Cardiac fibroblast (primary cell): ENCODE measurements around the gene MARK3.
"Not testable (repeated sequence)": the region's sequence is repeated elsewhere in the genome, so short reads cannot be mapped to it uniquely, and the experiment has no call there.

ENCODE experiments used
- DNase-seq, 2 donors: peaks; one replicate each; pipeline versions ENCODE4 v3.0.0 to v3.0.0-alpha.2; 2010; ENCODE audit warnings: low read depth in 2 of 2
- H3K4me3 ChIP-seq, 2 donors: replicated peaks in 1 of 2; 1 replicate in 1 of 2; 2 replicates in 1 of 2; pipeline ENCODE4 v1.5.1; 2011; ENCODE audit warnings: low read depth in 2 of 2, low read length in 2 of 2, mild to moderate bottlenecking in 2 of 2, moderate library complexity in 1 of 2
- TF ChIP-seq, protein P1 (sequence below): IDR thresholded peaks from one replicate; pipeline ENCODE4 v1.5.1; 2011; ENCODE audit warnings: low read depth, mild to moderate bottlenecking, low read length, inconsistent platforms

The MARK3 gene

DNA sequence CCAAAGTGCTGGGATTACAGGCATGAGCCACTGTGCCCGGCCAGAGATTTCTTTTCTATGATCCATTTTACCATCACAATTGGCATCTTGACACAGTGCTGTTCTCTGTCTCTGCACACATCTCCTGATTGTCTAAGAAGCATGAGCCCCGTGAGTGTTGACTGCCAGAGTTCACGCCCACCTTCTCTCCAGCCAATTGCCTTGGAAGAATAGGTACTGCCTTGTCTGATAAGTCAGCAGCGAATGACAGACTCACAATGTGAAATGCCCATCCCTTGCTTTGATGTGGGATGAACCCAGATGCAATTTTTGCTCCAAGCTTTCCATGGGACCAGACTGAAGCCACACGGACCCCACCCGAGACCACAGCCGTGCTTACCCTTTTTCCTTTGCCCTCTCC is 31.9 kb upstream of the MARK3 start:
- H3K4me3 ChIP-seq = no peak overlapping the region
- TF ChIP-seq, protein P1, sequence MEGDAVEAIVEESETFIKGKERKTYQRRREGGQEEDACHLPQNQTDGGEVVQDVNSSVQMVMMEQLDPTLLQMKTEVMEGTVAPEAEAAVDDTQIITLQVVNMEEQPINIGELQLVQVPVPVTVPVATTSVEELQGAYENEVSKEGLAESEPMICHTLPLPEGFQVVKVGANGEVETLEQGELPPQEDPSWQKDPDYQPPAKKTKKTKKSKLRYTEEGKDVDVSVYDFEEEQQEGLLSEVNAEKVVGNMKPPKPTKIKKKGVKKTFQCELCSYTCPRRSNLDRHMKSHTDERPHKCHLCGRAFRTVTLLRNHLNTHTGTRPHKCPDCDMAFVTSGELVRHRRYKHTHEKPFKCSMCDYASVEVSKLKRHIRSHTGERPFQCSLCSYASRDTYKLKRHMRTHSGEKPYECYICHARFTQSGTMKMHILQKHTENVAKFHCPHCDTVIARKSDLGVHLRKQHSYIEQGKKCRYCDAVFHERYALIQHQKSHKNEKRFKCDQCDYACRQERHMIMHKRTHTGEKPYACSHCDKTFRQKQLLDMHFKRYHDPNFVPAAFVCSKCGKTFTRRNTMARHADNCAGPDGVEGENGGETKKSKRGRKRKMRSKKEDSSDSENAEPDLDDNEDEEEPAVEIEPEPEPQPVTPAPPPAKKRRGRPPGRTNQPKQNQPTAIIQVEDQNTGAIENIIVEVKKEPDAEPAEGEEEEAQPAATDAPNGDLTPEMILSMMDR = no peak
- DNase-seq = no peak

DNA sequence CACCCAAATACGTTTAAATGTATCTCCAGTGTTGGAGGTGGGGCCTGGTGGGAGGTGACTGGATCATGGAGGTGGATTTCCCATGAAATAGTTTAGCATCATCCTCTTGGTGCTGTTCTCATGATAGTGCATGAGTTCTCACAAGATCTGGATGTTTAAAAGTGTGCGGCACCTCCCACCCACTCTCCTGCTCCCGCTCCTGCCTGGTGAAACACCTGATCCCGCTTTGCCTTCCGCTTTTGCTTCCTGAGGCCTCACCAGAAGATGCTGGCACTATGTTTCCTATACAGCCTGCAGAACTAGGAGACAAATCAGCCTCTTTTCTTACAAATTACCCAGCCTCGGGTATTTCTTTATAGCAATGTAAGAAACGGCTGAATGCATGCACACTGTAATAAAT is 31.1 kb upstream of the MARK3 start:
- DNase-seq = no peak
- TF ChIP-seq, protein P1 = no peak
- H3K4me3 ChIP-seq = no peak overlapping the region

DNA sequence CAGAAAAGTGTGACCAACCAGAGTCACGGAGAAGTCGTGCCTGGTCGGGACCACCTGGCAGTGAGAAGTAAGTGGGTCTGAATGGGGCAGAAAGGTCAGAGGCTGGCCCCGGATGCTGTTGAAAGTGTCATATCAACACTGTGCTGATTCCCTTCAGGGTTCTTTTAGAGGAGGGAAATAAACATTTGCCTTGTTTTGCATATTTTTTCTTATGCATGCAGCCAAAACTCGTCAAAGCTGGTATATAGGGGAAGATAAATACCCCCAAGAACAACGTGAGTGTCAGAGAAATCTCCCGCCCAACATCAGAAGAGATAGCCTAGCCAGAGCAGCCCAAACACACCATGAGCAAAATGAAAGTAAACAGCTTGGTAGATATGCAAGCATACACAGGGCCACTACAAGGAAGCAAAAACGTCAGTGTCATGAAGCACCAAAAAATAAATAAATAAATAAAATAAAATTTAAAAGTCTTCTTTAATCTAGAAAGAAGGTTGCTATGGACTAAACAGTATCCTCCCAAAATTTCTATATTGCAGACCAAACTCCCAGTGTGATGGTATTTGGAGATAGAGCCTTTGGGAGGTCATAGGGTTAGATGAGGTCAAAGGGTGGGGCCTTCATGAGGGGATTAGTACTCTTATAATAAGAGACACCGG is 29.1 kb upstream of the MARK3 start:
- DNase-seq = no peak
- H3K4me3 ChIP-seq = no peak overlapping the region
- TF ChIP-seq, protein P1 = no peak

DNA sequence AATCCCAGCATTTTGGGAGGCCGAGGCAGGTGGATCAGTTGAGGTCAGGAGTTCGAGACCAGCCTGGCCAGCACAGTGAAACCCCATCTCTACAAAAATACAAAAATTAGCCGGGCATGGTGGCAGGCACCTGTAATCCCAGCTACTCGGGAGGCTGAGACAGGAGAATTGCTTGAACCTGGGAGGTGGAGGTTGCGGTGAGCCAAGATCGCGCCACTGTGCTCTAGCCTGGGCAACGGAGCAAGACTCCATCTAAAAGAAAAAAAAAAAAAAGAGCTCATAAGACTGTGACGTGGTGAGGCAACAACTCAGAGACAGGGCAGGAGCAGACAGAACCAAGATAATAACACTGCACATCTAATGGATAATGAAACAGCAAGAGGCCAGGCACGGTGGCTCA is 27.7 kb upstream of the MARK3 start:
- DNase-seq = not testable (repeated sequence)

DNA sequence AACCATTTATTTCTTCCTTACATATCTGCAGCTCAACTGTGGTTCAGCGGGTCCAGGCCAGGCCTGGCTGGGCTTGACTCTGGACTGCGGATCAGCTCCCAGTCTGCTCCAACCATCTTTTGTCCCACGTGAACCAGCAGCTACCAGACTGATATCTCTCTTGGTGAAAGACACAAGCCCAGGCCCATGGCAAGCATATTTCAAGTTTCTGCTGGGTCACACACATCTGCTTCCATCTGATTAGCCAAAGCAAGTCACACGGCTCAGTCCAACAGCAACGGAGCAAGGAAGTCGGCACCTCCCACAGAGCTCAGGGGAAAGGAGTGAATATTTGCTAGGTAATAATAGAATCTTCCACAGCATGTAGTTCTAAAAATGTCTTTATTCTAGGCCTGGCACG is 24.7 kb upstream of the MARK3 start:
- no peak overlapping the region for H3K4me3 ChIP-seq
- TF ChIP-seq, protein P1 = no peak
- no peak for DNase-seq

More for the DNA sequence above, 27.7 kb upstream of the MARK3 start:
- H3K4me3 ChIP-seq = not testable (repeated sequence)

DNA sequence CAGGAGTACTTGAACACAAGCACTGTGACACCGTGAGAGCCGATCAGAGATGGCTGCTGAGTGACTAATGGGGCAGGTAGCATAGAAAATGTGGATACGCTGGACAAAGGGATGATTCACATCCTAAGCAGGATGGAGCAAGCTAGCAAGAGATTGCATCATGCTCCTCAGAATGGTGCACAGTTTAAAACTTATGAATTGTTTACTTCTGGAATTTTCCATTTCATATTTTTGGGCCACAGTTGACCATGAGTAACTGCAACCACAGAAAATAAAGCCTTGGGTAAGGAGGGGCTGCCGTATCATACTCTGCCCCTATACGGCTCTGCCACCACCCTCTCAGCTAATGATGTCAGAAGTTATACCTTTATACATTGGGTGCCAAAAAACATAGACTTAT is 23.3 kb upstream of the MARK3 start:
- H3K4me3 ChIP-seq = no peak overlapping the region
- TF ChIP-seq, protein P1 = no peak
- peak; percentile 92 to 99 for DNase-seq

DNA sequence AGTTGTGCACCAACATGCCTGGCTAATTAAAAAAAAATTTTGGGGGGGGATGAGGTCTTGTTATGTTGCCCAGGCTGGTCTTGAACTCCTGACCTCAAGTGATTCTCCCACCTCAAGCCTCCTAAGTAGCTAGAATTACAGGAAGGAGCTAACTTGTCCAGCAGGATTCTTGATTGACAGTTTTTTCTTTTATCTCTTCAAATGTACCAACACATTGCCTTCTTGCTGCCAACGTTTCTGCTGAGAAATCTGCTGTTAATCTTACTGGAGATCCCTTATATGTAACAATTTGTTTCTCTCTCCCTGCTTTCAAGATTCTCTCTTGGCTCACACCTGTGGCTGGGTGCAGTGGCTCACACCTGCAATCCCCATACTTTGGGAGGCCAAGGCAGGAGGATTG is 22.4 kb upstream of the MARK3 start:
- no peak overlapping the region for H3K4me3 ChIP-seq
- TF ChIP-seq, protein P1 = no peak
- DNase-seq = no peak
